Coronary artery (tissue), 2 donors: ENCODE data around the gene PTGES3.
A peak's percentile ranks its signal among the peaks of the same experiment; 100 is the strongest.

Experiments used
- DNase-seq: peaks from one replicate; pipeline ENCODE4 v3.0.0-alpha.2; 2017; ENCODE audit warnings: low spot score
- H3K27ac ChIP-seq, 2 donors: fragments of 200-600 bp; sonication (generic); one replicate each; pipeline ENCODE4 v1.5.1; 2016 to 2019
- H3K4me3 ChIP-seq: fragments of 200-600 bp; sonication (generic); 2 replicates; pipeline ENCODE4 v1.5.1; 2016; ENCODE audit warnings: mild to moderate bottlenecking, moderate library complexity
- CTCF ChIP-seq: fragments of 200-600 bp; sonication (generic); IDR thresholded peaks from one replicate; pipeline ENCODE4 v1.5.1; 2019; ENCODE audit warnings: antibody characterized with exemption

The PTGES3 gene

GRCh38 chr12:56718636-56719035 is 30.6 kb upstream of the PTGES3 start:
- no peak overlapping the region for H3K27ac ChIP-seq
- TF ChIP-seq CTCF = no peak
- DNase-seq = peak; percentile 58
- no peak overlapping the region for H3K4me3 ChIP-seq

- no peak for TF ChIP-seq CTCF
- DNase-seq = peak; percentile 65
- H3K4me3 ChIP-seq = no peak overlapping the region
- no peak overlapping the region for H3K27ac ChIP-seq
Observed at GRCh38 chr12:56718149-56718548, 30.1 kb upstream of the PTGES3 start.

- Histone ChIP-seq H3K4me3 (no peak overlapping the region), H3K27ac (no peak overlapping the region)
- DNase-seq = peak; percentile 64
- no peak for TF ChIP-seq CTCF
Observed at GRCh38 chr12:56716933-56717880, 29.1 kb upstream of the PTGES3 start.

GRCh38 chr12:56716458-56716857 is 28.4 kb upstream of the PTGES3 start:
- peak; percentile 22 for DNase-seq
- no peak overlapping the region for H3K27ac ChIP-seq
- no peak for TF ChIP-seq CTCF
- no peak overlapping the region for H3K4me3 ChIP-seq

- TF ChIP-seq CTCF = no peak
- Histone ChIP-seq H3K4me3 (no peak overlapping the region), H3K27ac (no peak overlapping the region)
- DNase-seq = peak; percentile 52
Observed at GRCh38 chr12:56715798-56716197, 27.7 kb upstream of the PTGES3 start.

GRCh38 chr12:56714431-56714929 is 26.4 kb upstream of the PTGES3 start:
- no peak for TF ChIP-seq CTCF
- no peak overlapping the region for H3K27ac ChIP-seq
- DNase-seq = no peak
- H3K4me3 ChIP-seq = no peak overlapping the region

GRCh38 chr12:56713345-56713744 is 25.3 kb upstream of the PTGES3 start:
- no peak for TF ChIP-seq CTCF
- Histone ChIP-seq H3K4me3 (no peak overlapping the region), H3K27ac (no peak overlapping the region)
- DNase-seq = no peak
